Fibroblast of lung (primary cell): Measurements from ENCODE around the gene FBXO5. TPM values are rescaled to one million over a fixed set of nuclear protein-coding genes. Genes with fewer than 3 reads are reported as not detected.

Source experiments
- DNase-seq, 2 donors: peaks; one replicate each; pipeline versions ENCODE4 v3.0.0 to v3.0.0-alpha.2; 2010; ENCODE audit warnings: low read depth in 2 of 2
- H2AFZ ChIP-seq: 2 replicates; pipeline ENCODE4 v1.5.1; 2012; ENCODE audit warnings: low read length, control low read depth, inconsistent platforms
- H3K27ac ChIP-seq: 2 replicates; pipeline ENCODE4 v1.5.1; 2011; ENCODE audit warnings: low read length, control low read depth; ENCODE audit not compliant: insufficient read depth
- H3K27me3 ChIP-seq: 2 replicates; pipeline ENCODE4 v1.5.1; 2011; ENCODE audit warnings: mild to moderate bottlenecking, low read length; ENCODE audit not compliant: control insufficient read depth, insufficient read depth
- H3K36me3 ChIP-seq: 2 replicates; pipeline ENCODE4 v1.5.1; 2011; ENCODE audit warnings: low read length; ENCODE audit not compliant: control insufficient read depth, insufficient read depth
- H3K4me1 ChIP-seq: 2 replicates; pipeline ENCODE4 v1.5.1; 2011; ENCODE audit warnings: low read length; ENCODE audit not compliant: control insufficient read depth, insufficient read depth; ENCODE audit errors: extremely low read depth
- H3K4me2 ChIP-seq: 2 replicates; pipeline ENCODE4 v1.5.1; 2011; ENCODE audit warnings: low read length, control low read depth; ENCODE audit not compliant: insufficient read depth; ENCODE audit errors: extremely low read depth
- H3K4me3 ChIP-seq, 4 experiments: fragments of 200-600 bp in 1 of 4; sonication (generic) in 1 of 4; replicated peaks in 1 of 4; 2 replicates each; pipeline ENCODE4 v1.5.1; 2011 to 2016; ENCODE audit warnings: low read length in 4 of 4, low read depth in 3 of 4, mild to moderate bottlenecking in 3 of 4, control low read depth in 2 of 4, inconsistent platforms in 1 of 4, mixed read lengths in 1 of 4; ENCODE audit not compliant: insufficient read depth in 1 of 4; ENCODE audit errors: control extremely low read depth in 1 of 4
- H3K79me2 ChIP-seq: 2 replicates; pipeline ENCODE4 v1.5.1; 2012; ENCODE audit warnings: mild to moderate bottlenecking, low read length, inconsistent platforms; ENCODE audit not compliant: control insufficient read depth, insufficient read depth
- H3K9ac ChIP-seq: 2 replicates; pipeline ENCODE4 v1.5.1; 2011; ENCODE audit warnings: mild to moderate bottlenecking, low read length, control low read depth; ENCODE audit not compliant: insufficient read depth
- H3K9me3 ChIP-seq: 2 replicates; pipeline ENCODE4 v1.5.1; 2012; ENCODE audit warnings: low read depth, low read length; ENCODE audit not compliant: control insufficient read depth, insufficient read depth
- H4K20me1 ChIP-seq: 2 replicates; pipeline ENCODE4 v1.5.1; 2011; ENCODE audit warnings: low read length; ENCODE audit not compliant: control insufficient read depth, insufficient read depth; ENCODE audit errors: extremely low read depth
- CTCF ChIP-seq, 2 donors: IDR thresholded peaks in 1 of 2; conservative IDR thresholded peaks in 1 of 2; 1 replicate in 1 of 2; 2 replicates in 1 of 2; pipeline ENCODE4 v1.5.1; 2011 to 2012; ENCODE audit warnings: low read length in 2 of 2, control low read depth in 1 of 2, inconsistent platforms in 1 of 2, low read depth in 1 of 2, mild to moderate bottlenecking in 1 of 2
- EZH2 ChIP-seq: IDR thresholded peaks from 2 replicates; pipeline ENCODE4 v1.5.1; 2012; ENCODE audit warnings: low read length, control low read depth, mild to moderate bottlenecking; ENCODE audit errors: missing control alignments
- polyA plus RNA-seq, 2 donors: library from polyadenylated mRNA; depleted of rRNA in 1 of 2; stranded (reverse) in 1 of 2; unstranded in 1 of 2; fragments of >200 nt; gene quantifications; 2 replicates each; pipeline ENCODE4 v1.2.1, GENCODE V29; 2011 to 2012; ENCODE audit warnings: missing spikeins in 1 of 2
- total RNA-seq: library from RNA; depleted of rRNA; stranded (reverse); fragments of >200 nt; gene quantifications from 2 replicates; pipeline ENCODE4 v1.2.1, GENCODE V29; 2014

The FBXO5 gene
- total and polyA plus RNA-seq, 2 donors (not counting 1 experiment from before 2014, with no cell fraction given): 8.4 to 11.7 TPM

- H3K4me1 ChIP-seq: peaks cover 12% of the 10 kb centered on the region
- peak overlapping the region; percentile 84 for H3K4me2 ChIP-seq
- TF ChIP-seq CTCF (conservative IDR thresholded peaks at IDR 0.05 in 1 of 2, IDR thresholded peaks at IDR 0.05 in 1 of 2; ENCODE audit: low read depth in 1 of 2, low read length in 2 of 2): no peak
- TF ChIP-seq EZH2: no peak
- no peak overlapping the region for H2AFZ ChIP-seq
- H3K9ac ChIP-seq: no peak overlapping the region
- H4K20me1 ChIP-seq: no peaks in the 10 kb centered on the region
- H3K36me3 ChIP-seq: no peaks in the 10 kb centered on the region
- no peaks in the 10 kb centered on the region for H3K27me3 ChIP-seq
- H3K27ac ChIP-seq: no peak overlapping the region
- no peak for DNase-seq
- H3K79me2 ChIP-seq: peaks cover 86% of the 10 kb centered on the region
- H3K4me3 ChIP-seq: peak overlapping the region; percentile 77 to 94 (median 83)
- H3K9me3 ChIP-seq: no peaks in the 10 kb centered on the region
Observed at GRCh38 chr6:152981219-152981618, 1.6 kb downstream of the FBXO5 start.

DNA sequence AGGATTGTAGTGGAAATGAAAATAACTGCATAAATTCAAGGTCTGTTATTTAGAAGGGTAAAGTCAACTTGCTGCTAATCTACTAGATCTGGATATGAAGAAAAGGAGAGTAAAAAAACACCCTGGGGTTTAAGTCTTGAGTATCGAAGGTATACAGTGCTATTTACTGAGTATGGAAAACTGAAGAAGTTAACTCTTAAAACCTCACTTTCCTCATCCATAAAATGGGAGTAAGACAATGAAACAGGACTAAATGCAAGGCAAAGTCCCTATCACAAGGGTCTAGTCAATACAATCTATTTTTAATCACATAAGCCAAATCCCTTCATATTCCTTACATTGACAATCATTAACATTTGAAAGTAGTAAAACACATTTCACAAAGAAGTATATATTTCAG, 2.2 kb downstream of the FBXO5 start:
- peaks cover 12% of the 10 kb centered on the region for H3K4me1 ChIP-seq
- H3K27me3 ChIP-seq: no peaks in the 10 kb centered on the region
- no peaks in the 10 kb centered on the region for H4K20me1 ChIP-seq
- no peaks in the 10 kb centered on the region for H3K36me3 ChIP-seq
- H3K79me2 ChIP-seq: peaks cover 87% of the 10 kb centered on the region
- H3K9ac ChIP-seq: no peak overlapping the region
- H3K27ac ChIP-seq: no peak overlapping the region
- H3K9me3 ChIP-seq: no peaks in the 10 kb centered on the region
- no peak for TF ChIP-seq CTCF (conservative IDR thresholded peaks at IDR 0.05 in 1 of 2, IDR thresholded peaks at IDR 0.05 in 1 of 2; ENCODE audit: low read depth in 1 of 2, low read length in 2 of 2)
- TF ChIP-seq EZH2: no peak
- peak overlapping the region; percentile 84 for H3K4me2 ChIP-seq
- H2AFZ ChIP-seq: no peak overlapping the region
- DNase-seq: no peak
- peak overlapping the region; percentile 77 to 94 (median 83) for H3K4me3 ChIP-seq

- DNase-seq: no peak
- TF ChIP-seq EZH2 (no peak), CTCF (conservative IDR thresholded peaks at IDR 0.05 in 1 of 2, IDR thresholded peaks at IDR 0.05 in 1 of 2; ENCODE audit: low read depth in 1 of 2, low read length in 2 of 2) (no peak)
- Histone ChIP-seq H3K4me2 (peak overlapping the region; percentile 52), H3K36me3 (no peaks in the 10 kb centered on the region), H4K20me1 (no peaks in the 10 kb centered on the region), H3K79me2 (peaks cover 89% of the 10 kb centered on the region), H3K27me3 (no peaks in the 10 kb centered on the region), H2AFZ (no peak overlapping the region), H3K4me3 (peak overlapping the region in 1 of 4 experiments; percentile 10), H3K27ac (no peak overlapping the region), H3K4me1 (peaks cover 10% of the 10 kb centered on the region), H3K9me3 (no peaks in the 10 kb centered on the region), H3K9ac (no peak overlapping the region)
Observed at GRCh38 chr6:152979116-152979515, 3.7 kb downstream of the FBXO5 start.
